HepG2 (cell line): ENCODE results near the gene ECPAS. TPM values are rescaled to one million over a fixed set of nuclear protein-coding genes. Genes with fewer than 3 reads are reported as not detected.
A peak's percentile ranks its signal among the peaks of the same experiment; 100 is the strongest.

ENCODE experiments used
- AKNA ChIP-seq: sonication (generic); formaldehyde crosslinking; IDR thresholded peaks from 2 replicates; pipeline ENCODE4 v1.4.0; 2020; ENCODE audit warnings: missing genetic modification reagents, borderline replicate concordance
- ARID3A ChIP-seq: IDR thresholded peaks from 2 replicates; pipeline ENCODE4 v1.6.1; 2012; ENCODE audit warnings: low read depth, low read length, improper control_type of control experiment
- CBX5 ChIP-seq: sonication (generic); formaldehyde crosslinking; IDR thresholded peaks from 2 replicates; pipeline ENCODE4 v1.4.0; 2020; ENCODE audit warnings: missing genetic modification reagents, borderline replicate concordance
- ETS1 ChIP-seq: sonication (generic); formaldehyde crosslinking; IDR thresholded peaks from 2 replicates; pipeline ENCODE4 v1.4.0; 2020; ENCODE audit warnings: missing genetic modification reagents
- HCFC1 ChIP-seq: fragments of 150-350 bp; IDR thresholded peaks from 2 replicates; pipeline ENCODE4 v1.6.1; 2014; ENCODE audit warnings: low read depth, low read length
- KAT2B ChIP-seq: fragments of 150-350 bp; IDR thresholded peaks from 2 replicates; pipeline ENCODE4 v1.6.1; 2014; ENCODE audit warnings: low read depth, low read length, borderline replicate concordance
- MAFF ChIP-seq: IDR thresholded peaks from 2 replicates; pipeline ENCODE4 v1.6.1; 2011; ENCODE audit warnings: low read depth, low read length, improper control_type of control experiment
- NFATC3 ChIP-seq: sonication (generic); formaldehyde crosslinking; IDR thresholded peaks from 2 replicates; pipeline ENCODE4 v1.5.1; 2020; ENCODE audit warnings: mild to moderate bottlenecking, missing genetic modification reagents
- SMARCC2 ChIP-seq: fragments of 450-650 bp; IDR thresholded peaks from 2 replicates; pipeline ENCODE4 v1.6.1; 2017; ENCODE audit warnings: antibody characterized with exemption, mild to moderate bottlenecking
- SNAI1 ChIP-seq: sonication (generic); formaldehyde crosslinking; IDR thresholded peaks from 2 replicates; pipeline ENCODE4 v1.5.0; 2020; ENCODE audit warnings: mild to moderate bottlenecking, missing genetic modification reagents, borderline replicate concordance
- TCF12 ChIP-seq, 2 experiments: fragments of 450-650 bp in 1 of 2; sonication (generic) in 1 of 2; formaldehyde crosslinking in 1 of 2; IDR thresholded peaks; 2 replicates each; pipeline versions ENCODE4 v1.6.1 to v1.8.0; 2017 to 2022; ENCODE audit warnings: antibody characterized with exemption in 1 of 2, mild to moderate bottlenecking in 1 of 2, missing genetic modification reagents in 1 of 2, moderate library complexity in 1 of 2
- TEF ChIP-seq: sonication (generic); formaldehyde crosslinking; IDR thresholded peaks from 2 replicates; pipeline ENCODE4 v1.5.0; 2020; ENCODE audit warnings: missing genetic modification reagents
- TERF1 ChIP-seq: sonication (generic); formaldehyde crosslinking; IDR thresholded peaks from 2 replicates; pipeline ENCODE4 v1.8.0; 2022; ENCODE audit warnings: mild to moderate bottlenecking, missing genetic modification reagents, moderate library complexity
- ZNF224 ChIP-seq: sonication (generic); formaldehyde crosslinking; IDR thresholded peaks from 2 replicates; pipeline ENCODE4 v1.5.0; 2020; ENCODE audit warnings: mild to moderate bottlenecking, missing genetic modification reagents
- polyA plus RNA-seq, 8 experiments: library from polyadenylated mRNA; depleted of rRNA in 3 of 8; stranded (reverse) in 7 of 8; unstranded in 1 of 8; fragments of >200 nt; fragmentation: Illumina TruSeq in 4 of 8; extraction: Trizol in 4 of 8; gene quantifications; 2 replicates each; pipeline versions ENCODE4 v1.2.1 to v1.2.3, GENCODE V29; 2011 to 2016; ENCODE audit warnings: low read depth in 4 of 8, missing spikeins in 1 of 8, mixed read lengths in 1 of 8; ENCODE audit not compliant: insufficient read depth in 1 of 8
- total RNA-seq, 5 experiments: library from RNA; depleted of rRNA; stranded (reverse); fragments of >200 nt; fragmentation: Illumina TruSeq; extraction: Trizol; gene quantifications; 2 replicates each; pipeline ENCODE4 v1.2.3, GENCODE V29; 2016; ENCODE audit warnings: low read depth in 1 of 5
- TF ChIP-seq, protein P1 (sequence below): sonication (generic); formaldehyde crosslinking; IDR thresholded peaks from 2 replicates; pipeline ENCODE4 v1.8.0; 2022; ENCODE audit warnings: mild to moderate bottlenecking, missing genetic modification reagents
- TF ChIP-seq, protein P2 (sequence below): IDR thresholded peaks from 2 replicates; pipeline ENCODE4 v1.6.1; 2016; ENCODE audit warnings: missing compliant biosample characterization, missing genetic modification reagents, borderline replicate concordance

Gene ECPAS
- total and polyA plus RNA-seq, 2 of the 13 experiments (the other 11 are each of a cell fraction or from before 2014, with no cell fraction given): 35.3 to 58.0 TPM

DNA sequence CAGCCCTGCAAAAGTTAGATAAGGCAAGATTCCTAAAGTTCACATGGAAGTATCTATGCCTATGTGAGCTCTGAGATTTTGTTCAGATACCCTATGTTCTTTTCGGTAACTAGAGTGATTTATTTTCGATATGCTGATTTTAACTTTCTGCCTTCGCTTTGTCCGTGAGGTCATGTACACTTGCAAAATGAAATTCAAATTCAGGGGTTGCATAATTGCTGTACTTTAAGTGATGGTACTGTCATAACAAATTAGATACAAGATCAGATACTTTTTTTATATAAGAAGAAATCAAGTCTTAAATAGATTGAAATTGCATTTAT lies 350 bp upstream of the ECPAS start (continued):
- TF ChIP-seq, protein P1, sequence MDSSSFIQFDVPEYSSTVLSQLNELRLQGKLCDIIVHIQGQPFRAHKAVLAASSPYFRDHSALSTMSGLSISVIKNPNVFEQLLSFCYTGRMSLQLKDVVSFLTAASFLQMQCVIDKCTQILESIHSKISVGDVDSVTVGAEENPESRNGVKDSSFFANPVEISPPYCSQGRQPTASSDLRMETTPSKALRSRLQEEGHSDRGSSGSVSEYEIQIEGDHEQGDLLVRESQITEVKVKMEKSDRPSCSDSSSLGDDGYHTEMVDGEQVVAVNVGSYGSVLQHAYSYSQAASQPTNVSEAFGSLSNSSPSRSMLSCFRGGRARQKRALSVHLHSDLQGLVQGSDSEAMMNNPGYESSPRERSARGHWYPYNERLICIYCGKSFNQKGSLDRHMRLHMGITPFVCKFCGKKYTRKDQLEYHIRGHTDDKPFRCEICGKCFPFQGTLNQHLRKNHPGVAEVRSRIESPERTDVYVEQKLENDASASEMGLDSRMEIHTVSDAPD (CRISPR knock-in tag): 0 out of 2 replicates have a peak, but pooled peaks have one; percentile 2
- TF ChIP-seq ETS1 (CRISPR knock-in tag) (no peak), SMARCC2 (no peak), AKNA (CRISPR knock-in tag) (no peak), CBX5 (no peak), ARID3A (no peak; the same call in 1 of the 2 replicates), MAFF (no peak), TCF12 (IDR thresholded peaks at IDR 0.05) (no peak), TCF12 (CRISPR knock-in tag; IDR thresholded peaks at IDR 0.05) (no peak), ZNF224 (CRISPR knock-in tag) (no peak), HCFC1 (no peak), TERF1 (CRISPR knock-in tag) (no peak), TEF (CRISPR knock-in tag) (no peak), KAT2B (no peak), SNAI1 (CRISPR knock-in tag) (no peak), NFATC3 (CRISPR knock-in tag) (no peak)
- TF ChIP-seq, protein P2, sequence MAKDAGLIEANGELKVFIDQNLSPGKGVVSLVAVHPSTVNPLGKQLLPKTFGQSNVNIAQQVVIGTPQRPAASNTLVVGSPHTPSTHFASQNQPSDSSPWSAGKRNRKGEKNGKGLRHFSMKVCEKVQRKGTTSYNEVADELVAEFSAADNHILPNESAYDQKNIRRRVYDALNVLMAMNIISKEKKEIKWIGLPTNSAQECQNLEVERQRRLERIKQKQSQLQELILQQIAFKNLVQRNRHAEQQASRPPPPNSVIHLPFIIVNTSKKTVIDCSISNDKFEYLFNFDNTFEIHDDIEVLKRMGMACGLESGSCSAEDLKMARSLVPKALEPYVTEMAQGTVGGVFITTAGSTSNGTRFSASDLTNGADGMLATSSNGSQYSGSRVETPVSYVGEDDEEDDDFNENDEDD (CRISPR knock-in tag): no peak
